Activated T-cell treated with anti-CD3 and anti-CD28 coated beads, Interleukin-2, amount 50 U/mL, for 72 hours (primary cell): Measurements from ENCODE around the gene EPS8L1. TPM values are rescaled to one million over a fixed set of nuclear protein-coding genes. Genes with fewer than 3 reads are reported as not detected.

ENCODE experiments used
- ATAC-seq, 2 donors: fragments of 150-1000 bp; cut with Tn5 transposase; replicated peaks in 1 of 2; 2 replicates each; pipeline ENCODE4 v1.10.0; 2021; ENCODE audit warnings: moderate library complexity in 2 of 2, mild to moderate bottlenecking in 1 of 2
- DNase-seq, 2 donors: peaks; one replicate each; pipeline ENCODE4 v3.0.0; 2021 to 2022; ENCODE audit warnings: mixed read lengths in 1 of 2
- H3K27ac Mint-ChIP-seq: one replicate; pipeline ENCODE4 v1.8.0; 2022; ENCODE audit warnings: mild to moderate bottlenecking, moderate library complexity, mixed read lengths
- H3K27me3 Mint-ChIP-seq: one replicate; pipeline ENCODE4 v1.8.0; 2022; ENCODE audit warnings: low read depth, mixed read lengths
- H3K36me3 Mint-ChIP-seq, 2 donors: one replicate each; pipeline ENCODE4 v1.8.0; 2022; ENCODE audit warnings: mixed read lengths in 2 of 2, mild to moderate bottlenecking in 1 of 2; ENCODE audit not compliant: insufficient read depth in 2 of 2
- H3K4me1 Mint-ChIP-seq: one replicate; pipeline ENCODE4 v1.8.0; 2022; ENCODE audit warnings: low read depth, mixed read lengths
- H3K4me3 Mint-ChIP-seq, 2 donors: one replicate each; pipeline ENCODE4 v1.8.0; 2022; ENCODE audit warnings: mild to moderate bottlenecking in 2 of 2, mixed read lengths in 2 of 2, moderate library complexity in 2 of 2
- H3K9me3 Mint-ChIP-seq, 2 donors: one replicate each; pipeline ENCODE4 v1.8.0; 2022; ENCODE audit warnings: mixed read lengths in 2 of 2
- total RNA-seq, 2 donors: library from RNA; stranded (reverse); gene quantifications; one replicate each; pipeline ENCODE4 v1.2.3, GENCODE V29; 2022

EPS8L1 gene
- total RNA-seq, 2 donors from 2014 or later = 3.8 to 5.3 TPM

- Mint-ChIP-seq H3K4me1 (no peaks in the 10 kb centered on the region), H3K27ac (no peak overlapping the region), H3K27me3 (peaks cover 27% of the 10 kb centered on the region), H3K4me3 (no peak overlapping the region), H3K9me3 (no peaks in the 10 kb centered on the region), H3K36me3 (no peaks in the 10 kb centered on the region)
- ATAC-seq (no peak), DNase-seq (no peak)
These were observed 56.9 kb downstream of the EPS8L1 start for GRCh38 chr19:55132453-55133129.

- ATAC-seq = no peak
- no peaks in the 10 kb centered on the region for H3K9me3 Mint-ChIP-seq
- H3K4me1 Mint-ChIP-seq = no peaks in the 10 kb centered on the region
- no peaks in the 10 kb centered on the region for H3K36me3 Mint-ChIP-seq
- no peak overlapping the region for H3K4me3 Mint-ChIP-seq
- H3K27ac Mint-ChIP-seq = no peak overlapping the region
- DNase-seq = no peak
- peaks cover 27% of the 10 kb centered on the region for H3K27me3 Mint-ChIP-seq
These were observed 58.2 kb downstream of the EPS8L1 start for GRCh38 chr19:55133639-55134444.

- DNase-seq (no peak), ATAC-seq (no peak)
- Mint-ChIP-seq H3K27me3 (peaks cover 27% of the 10 kb centered on the region), H3K4me1 (no peaks in the 10 kb centered on the region), H3K4me3 (no peak overlapping the region), H3K36me3 (no peaks in the 10 kb centered on the region), H3K27ac (no peak overlapping the region), H3K9me3 (no peaks in the 10 kb centered on the region)
These were observed 59.1 kb downstream of the EPS8L1 start for GRCh38 chr19:55134736-55135135.

GRCh38 chr19:55136399-55137102 lies 60.9 kb downstream of the EPS8L1 start:
- DNase-seq (no peak), ATAC-seq (no peak)
- no peaks in the 10 kb centered on the region for H3K9me3 Mint-ChIP-seq
- no peak overlapping the region for H3K27ac Mint-ChIP-seq
- H3K36me3 Mint-ChIP-seq = no peaks in the 10 kb centered on the region
- H3K4me3 Mint-ChIP-seq = no peak overlapping the region
- H3K4me1 Mint-ChIP-seq = peaks cover 5% of the 10 kb centered on the region
- H3K27me3 Mint-ChIP-seq = peaks cover 16% of the 10 kb centered on the region

Other genes starting within 250 kb of the EPS8L1 start
- under 1 TPM; 0.24 to 0.88 TPM for gene KIR2DS4, start 243.2 kb upstream of the EPS8L1 start, total RNA-seq
- gene KIR3DL2, start 225.4 kb upstream of the EPS8L1 start, total RNA-seq = 1 to 10 TPM in 1 of 2 donors, under 1 TPM in 1; 0.89 to 4.4 TPM
- not detected for gene FCAR, start 201.6 kb upstream of the EPS8L1 start, total RNA-seq
- 1 to 10 TPM in 1 of 2 donors, under 1 TPM in 1; 0.53 to 4.1 TPM for gene NCR1, start 169.7 kb upstream of the EPS8L1 start, total RNA-seq
- not detected for gene NLRP7, start 128.3 kb upstream of the EPS8L1 start, total RNA-seq
- gene NLRP2, start 109.5 kb upstream of the EPS8L1 start, total RNA-seq = 1 to 10 TPM; 6.6 to 9.9 TPM
- gene GP6, start 37.6 kb upstream of the EPS8L1 start, total RNA-seq = under 1 TPM; 0.24 to 0.39 TPM
- 10 to 100 TPM; 11.5 to 13.8 TPM for gene RDH13, start 12.7 kb upstream of the EPS8L1 start, total RNA-seq
- 10 to 100 TPM; 65.7 to 71.6 TPM for gene PPP1R12C, start 41.8 kb downstream of the EPS8L1 start, total RNA-seq
- 1 to 10 TPM in 1 of 2 donors, under 1 TPM in 1; 0.49 to 1.3 TPM for gene TNNT1, start 73.3 kb downstream of the EPS8L1 start, total RNA-seq
- under 1 TPM in 1 of 2 donors, not detected in 1; 0.91 TPM for gene TNNI3, start 81.9 kb downstream of the EPS8L1 start, total RNA-seq
- gene DNAAF3, start 90.7 kb downstream of the EPS8L1 start, total RNA-seq = under 1 TPM; 0.46 TPM
- gene SYT5, start 104.4 kb downstream of the EPS8L1 start, total RNA-seq = 1 to 10 TPM in 1 of 2 donors, under 1 TPM in 1; 0.44 to 1.9 TPM
- gene PTPRH, start 133.6 kb downstream of the EPS8L1 start, total RNA-seq = not detected
- gene TMEM86B, start 152.9 kb downstream of the EPS8L1 start, total RNA-seq = 10 to 100 TPM in 1 of 2 donors, 1 to 10 TPM in 1; 8.5 to 12.8 TPM
- gene PPP6R1, start 183.1 kb downstream of the EPS8L1 start, total RNA-seq = 100 to 1,000 TPM; 177 to 202 TPM
- gene HSPBP1, start 204.2 kb downstream of the EPS8L1 start, total RNA-seq = 10 to 100 TPM; 23.9 to 31.1 TPM
- gene BRSK1, start 208.1 kb downstream of the EPS8L1 start, total RNA-seq = 10 to 100 TPM; 13.0 to 19.6 TPM
- gene TMEM150B, start 249.5 kb downstream of the EPS8L1 start, total RNA-seq = not detected